ENCODE data around the gene PKN3.

DNA sequence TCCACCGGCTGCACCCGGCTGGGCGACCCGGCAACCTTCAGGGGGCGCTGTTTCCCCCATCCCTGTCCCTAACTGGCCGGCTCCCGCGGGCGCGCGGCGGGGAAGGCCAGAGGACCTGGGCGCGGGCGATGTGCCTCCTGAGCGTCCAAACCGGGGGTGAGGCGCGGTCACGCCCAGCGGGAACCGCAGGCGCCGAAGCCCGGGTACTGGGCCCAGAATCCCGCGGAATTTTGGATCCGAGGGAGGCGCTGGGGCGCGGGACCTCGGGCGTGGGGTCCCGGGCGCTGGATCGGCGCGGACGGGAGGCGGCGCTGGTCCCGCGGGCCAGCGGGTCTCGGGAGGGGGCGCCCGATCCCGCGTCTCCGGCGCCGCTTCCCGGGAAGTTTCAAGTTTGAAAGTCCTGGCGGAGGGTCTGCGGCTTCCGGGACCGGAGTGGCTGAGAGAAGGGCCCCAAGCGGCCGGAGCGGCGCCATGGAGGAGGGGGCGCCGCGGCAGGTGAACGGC lies at the start of gene PKN3:
- TF ChIP-seq, protein P1, sequence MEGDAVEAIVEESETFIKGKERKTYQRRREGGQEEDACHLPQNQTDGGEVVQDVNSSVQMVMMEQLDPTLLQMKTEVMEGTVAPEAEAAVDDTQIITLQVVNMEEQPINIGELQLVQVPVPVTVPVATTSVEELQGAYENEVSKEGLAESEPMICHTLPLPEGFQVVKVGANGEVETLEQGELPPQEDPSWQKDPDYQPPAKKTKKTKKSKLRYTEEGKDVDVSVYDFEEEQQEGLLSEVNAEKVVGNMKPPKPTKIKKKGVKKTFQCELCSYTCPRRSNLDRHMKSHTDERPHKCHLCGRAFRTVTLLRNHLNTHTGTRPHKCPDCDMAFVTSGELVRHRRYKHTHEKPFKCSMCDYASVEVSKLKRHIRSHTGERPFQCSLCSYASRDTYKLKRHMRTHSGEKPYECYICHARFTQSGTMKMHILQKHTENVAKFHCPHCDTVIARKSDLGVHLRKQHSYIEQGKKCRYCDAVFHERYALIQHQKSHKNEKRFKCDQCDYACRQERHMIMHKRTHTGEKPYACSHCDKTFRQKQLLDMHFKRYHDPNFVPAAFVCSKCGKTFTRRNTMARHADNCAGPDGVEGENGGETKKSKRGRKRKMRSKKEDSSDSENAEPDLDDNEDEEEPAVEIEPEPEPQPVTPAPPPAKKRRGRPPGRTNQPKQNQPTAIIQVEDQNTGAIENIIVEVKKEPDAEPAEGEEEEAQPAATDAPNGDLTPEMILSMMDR (IDR thresholded peaks at IDR 0.05; ENCODE audit: low read length) = peak; percentile 87
- TF ChIP-seq EZH2 (optimal IDR thresholded peaks at IDR 0.05; ENCODE audit: low read depth, low read length) (no peak), EZH2phosphoT487 (IDR thresholded peaks at IDR 0.05; ENCODE audit: low read length) (no peak)

All from MM.1S (cell line).